IPS-NIHi11 (cell line): ENCODE results near the gene UMAD1.

Source experiments
- DNase-seq: peaks from one replicate; pipeline ENCODE4 v3.0.0; 2012; ENCODE audit warnings: mixed read lengths, low spot score

The UMAD1 gene

GRCh38 chr7:7693881-7694280 is 53.3 kb downstream of the UMAD1 start:
- DNase-seq: no peak

- DNase-seq: no peak
Measured at GRCh38 chr7:7694542-7694941, 54.0 kb downstream of the UMAD1 start.

- DNase-seq: no peak
Measured at GRCh38 chr7:7695111-7695817, 54.7 kb downstream of the UMAD1 start.

- no peak for DNase-seq
Measured at GRCh38 chr7:7696458-7697119, 56.0 kb downstream of the UMAD1 start.

- no peak for DNase-seq
Measured at GRCh38 chr7:7698930-7699329, 58.4 kb downstream of the UMAD1 start.

GRCh38 chr7:7699380-7699779 is 58.8 kb downstream of the UMAD1 start:
- DNase-seq: no peak

- DNase-seq: no peak
Measured at GRCh38 chr7:7699970-7700369, 59.4 kb downstream of the UMAD1 start.

- DNase-seq: no peak
Measured at GRCh38 chr7:7701527-7701926, 61.0 kb downstream of the UMAD1 start.

GRCh38 chr7:7702826-7703225 is 62.3 kb downstream of the UMAD1 start:
- DNase-seq: no peak

GRCh38 chr7:7703427-7703826 is 62.9 kb downstream of the UMAD1 start:
- DNase-seq: no peak

GRCh38 chr7:7704867-7705266 is 64.3 kb downstream of the UMAD1 start:
- no peak for DNase-seq

- no peak for DNase-seq
Measured at GRCh38 chr7:7705318-7705717, 64.8 kb downstream of the UMAD1 start.

GRCh38 chr7:7706101-7706511 is 65.6 kb downstream of the UMAD1 start:
- DNase-seq: no peak

GRCh38 chr7:7706556-7707172 is 66.1 kb downstream of the UMAD1 start:
- no peak for DNase-seq

- no peak for DNase-seq
Measured at GRCh38 chr7:7707246-7707645, 66.7 kb downstream of the UMAD1 start.

- peak; percentile 13 for DNase-seq
Measured at GRCh38 chr7:7707806-7708205, 67.3 kb downstream of the UMAD1 start.

- DNase-seq: peak; percentile 19
Measured at GRCh38 chr7:7709291-7709690, 68.7 kb downstream of the UMAD1 start.

GRCh38 chr7:7710469-7710868 is 69.9 kb downstream of the UMAD1 start:
- no peak for DNase-seq

- no peak for DNase-seq
Measured at GRCh38 chr7:7713730-7714129, 73.2 kb downstream of the UMAD1 start.

GRCh38 chr7:7718492-7718891 is 77.9 kb downstream of the UMAD1 start, which contains the start of gene RPA3:
RPA3 (minus strand) TSS chr7:7718607; CDS start chr7:7640418, 78,189 bp downstream.
- no peak for DNase-seq

- no peak for DNase-seq
Measured at GRCh38 chr7:7719236-7719635, 78.7 kb downstream of the UMAD1 start.

- DNase-seq: no peak
Measured at GRCh38 chr7:7720193-7720592, 79.6 kb downstream of the UMAD1 start.
